CD4-positive, alpha-beta memory T cell (primary cell): ENCODE data around the gene PSME2. TPM values are rescaled to one million over a fixed set of nuclear protein-coding genes. Genes with fewer than 3 reads are reported as not detected.

Experiments
- CTCF ChIA-PET: fragments of 350-600 bp; sonication (Branson Sonifier 250); formaldehyde crosslinking; loops from one replicate; lab custom pipeline; 2021; ENCODE audit warnings: inconsistent platforms; ENCODE audit not compliant: partially characterized antibody; lab: Charles Lee
- POLR2A ChIA-PET: fragments of 350-600 bp; sonication (Branson Sonifier 250); formaldehyde crosslinking; loops from one replicate; lab custom pipeline; 2021; ENCODE audit not compliant: partially characterized antibody; lab: Charles Lee
- DNase-seq, 5 donors: peaks; one replicate each; pipeline versions ENCODE4 v3.0.0 to v3.0.0-alpha.2; 2020 to 2022; ENCODE audit warnings: mixed read lengths in 1 of 5
- H3K27ac ChIP-seq: one replicate; pipeline ENCODE4 v1.7.0; 2013; ENCODE audit warnings: low read depth, low read length
- H3K27me3 ChIP-seq: 2 replicates; pipeline ENCODE4 v1.7.0; 2013; ENCODE audit warnings: mild to moderate bottlenecking, low read length, moderate library complexity; ENCODE audit not compliant: insufficient read depth
- H3K36me3 ChIP-seq: 2 replicates; pipeline ENCODE4 v1.7.0; 2013; ENCODE audit warnings: mild to moderate bottlenecking, low read length, moderate library complexity; ENCODE audit not compliant: insufficient read depth
- H3K4me1 ChIP-seq: 2 replicates; pipeline ENCODE4 v1.7.0; 2013; ENCODE audit warnings: mild to moderate bottlenecking, low read length, moderate library complexity; ENCODE audit not compliant: insufficient read depth
- H3K4me3 ChIP-seq, 2 donors: one replicate each; pipeline ENCODE4 v1.7.0; 2013; ENCODE audit warnings: low read length in 2 of 2, mild to moderate bottlenecking in 1 of 2
- H3K9me3 ChIP-seq, 2 donors: one replicate each; pipeline ENCODE4 v1.7.0; 2013; ENCODE audit warnings: low read length in 2 of 2, control low read depth in 1 of 2; ENCODE audit not compliant: control insufficient read depth in 1 of 2
- H3K27ac Mint-ChIP-seq, 7 donors: one replicate each; pipeline ENCODE4 v1.8.0; 2020 to 2021; ENCODE audit warnings: mixed read lengths in 7 of 7, mild to moderate bottlenecking in 6 of 7, inconsistent platforms in 3 of 7, moderate library complexity in 3 of 7
- H3K27me3 Mint-ChIP-seq, 2 donors: one replicate each; pipeline ENCODE4 v1.8.0; 2020 to 2021; ENCODE audit warnings: mixed read lengths in 2 of 2
- H3K36me3 Mint-ChIP-seq, 2 donors: one replicate each; pipeline ENCODE4 v1.8.0; 2020 to 2021; ENCODE audit warnings: mixed read lengths in 2 of 2, inconsistent platforms in 1 of 2, mild to moderate bottlenecking in 1 of 2
- H3K4me1 Mint-ChIP-seq, 4 donors: one replicate each; pipeline ENCODE4 v1.8.0; 2020 to 2021; ENCODE audit warnings: mixed read lengths in 4 of 4, mild to moderate bottlenecking in 1 of 4
- H3K4me3 Mint-ChIP-seq, 8 donors: one replicate each; pipeline ENCODE4 v1.8.0; 2020 to 2021; ENCODE audit warnings: mixed read lengths in 8 of 8, mild to moderate bottlenecking in 7 of 8, moderate library complexity in 6 of 8, inconsistent platforms in 3 of 8
- H3K9me3 Mint-ChIP-seq, 8 donors: one replicate each; pipeline ENCODE4 v1.8.0; 2020 to 2021; ENCODE audit warnings: mixed read lengths in 8 of 8, mild to moderate bottlenecking in 5 of 8, inconsistent platforms in 3 of 8, moderate library complexity in 1 of 8
- intact Hi-C: fragments of 100-400 bp; cut with micrococcal nuclease; formaldehyde crosslinking; loops from one replicate; pipeline ENCODE4 v1.15.1; 2023
- polyA plus RNA-seq, 2 donors: library from polyadenylated mRNA; unstranded; fragments of 300-500 nt; fragmentation: Illumina TruSeq; gene quantifications; one replicate each; pipeline ENCODE4 v1.2.3, GENCODE V29; 2021
- total RNA-seq, 2 experiments: library from RNA; stranded (reverse); gene quantifications; one replicate each; pipeline ENCODE4 v1.2.3, GENCODE V29; 2021

PSME2 gene
- 100 to 1,000 TPM; 143 to 150 TPM for total RNA-seq
- 100 to 1,000 TPM; 511 to 815 TPM for polyA plus RNA-seq

GRCh38 chr14:24146453-24146977 is at the start of gene PSME2:
TSS of gene PSME2 (minus strand) at chr14:24146610. CDS start at chr14:24146581, 29 bp downstream.
- intact Hi-C loops, result loop anchor here (2.0 to 10.0 kb wide), 4 partner anchors 52 to 678 kb away; partner anchors contain the start of genes CHMP4A, NGDN, PCK2 and TINF2
- Mint-ChIP-seq H3K27ac (peak within 1 kb of the TSS; percentile 95 to 99 (median 98)), H3K4me3 (peak within 1 kb of the TSS; percentile 97 to 100 (median 98)), H3K27me3 (no peaks in the 10 kb centered on the region), H3K4me1 (peaks cover 35 to 87% (median 56%) of the 10 kb centered on the region in 4 donors), H3K9me3 (no peaks in the 10 kb centered on the region), H3K36me3 (peaks cover 27 to 65% of the 10 kb centered on the region in 2 donors)
- ChIA-PET CTCF (interaction anchor here (1.3 to 8.5 kb wide), 12 partner anchors 9 to 285 kb away, joined by 3 to 110 read pairs (median 6); partner anchors contain the start of genes CIDEB, DCAF11, IRF9 and MDP1), POLR2A (interaction anchor here (0.6 to 9.5 kb wide), 32 partner anchors 9 to 1276 kb away, joined by 3 to 162 read pairs (median 5); partner anchors contain the start of genes ACIN1, C14orf119, CARMIL3 and CBLN3)
- DNase-seq, result peak; percentile 81 to 92 (median 84)
- H3K4me3 ChIP-seq, result peak within 1 kb of the TSS; percentile 85 to 99
- peaks cover 67% of the 10 kb centered on the region for H3K4me1 ChIP-seq
- H3K27ac ChIP-seq, result peak within 1 kb of the TSS; percentile 92
- H3K36me3 ChIP-seq, result peaks cover 53% of the 10 kb centered on the region
- no peaks in the 10 kb centered on the region for H3K27me3 ChIP-seq
- no peaks in the 10 kb centered on the region for H3K9me3 ChIP-seq

- Histone ChIP-seq H3K4me1 (peaks cover 37% of the 10 kb centered on the region), H3K4me3 (peak within 1 kb of the TSS; percentile 87 to 90), H3K36me3 (peaks cover 15% of the 10 kb centered on the region), H3K9me3 (no peaks in the 10 kb centered on the region), H3K27ac (peak within 1 kb of the TSS; percentile 98), H3K27me3 (no peaks in the 10 kb centered on the region)
- POLR2A ChIA-PET, result interaction anchor here (0.6 to 4.3 kb wide), 40 partner anchors 9 to 1625 kb away, joined by 3 to 107 read pairs (median 5); partner anchors contain the start of genes CBLN3, CHMP4A, DCAF11 and DHRS1
- peak within 1 kb of the TSS; percentile 93 to 98 (median 94) for H3K4me3 Mint-ChIP-seq
- no peaks in the 10 kb centered on the region for H3K27me3 Mint-ChIP-seq
- CTCF ChIA-PET, result interaction anchor here (0.7 to 3.7 kb wide), 10 partner anchors 14 to 247 kb away, joined by 3 to 23 read pairs (median 5); partner anchors contain the start of genes CHMP4A, CIDEB, IRF9 and MDP1
- H3K36me3 Mint-ChIP-seq, result peaks cover 19 to 42% of the 10 kb centered on the region in 2 donors
- peaks cover 0 to 2% (median 0%) of the 10 kb centered on the region in 8 donors for H3K9me3 Mint-ChIP-seq
- H3K4me1 Mint-ChIP-seq, result peaks cover 31 to 65% (median 48%) of the 10 kb centered on the region in 4 donors
- intact Hi-C loops, result loop anchor here (1.0 to 2.0 kb wide), 4 partner anchors 18 to 75 kb away; partner anchors contain the start of genes CHMP4A, GMPR2, IRF9 and NEDD8
- DNase-seq, result peak; percentile 89 to 92 (median 92)
- peak within 1 kb of the TSS; percentile 92 to 99 (median 98) for H3K27ac Mint-ChIP-seq
These were observed 49.0 kb upstream of the PSME2 start, which contains the start of gene TM9SF1 for GRCh38 chr14:24195186-24196070. TSS of gene TM9SF1 (minus strand) at chr14:24195441. CDS start at chr14:24195019, 422 bp downstream.

- Histone ChIP-seq H3K9me3 (no peaks in the 10 kb centered on the region), H3K27me3 (no peaks in the 10 kb centered on the region), H3K4me3 (peak overlapping the region; percentile 87 to 90), H3K27ac (peak overlapping the region; percentile 98), H3K36me3 (peaks cover 15% of the 10 kb centered on the region), H3K4me1 (peaks cover 37% of the 10 kb centered on the region)
- ChIA-PET CTCF (interaction anchor here (0.9 to 3.7 kb wide), 6 partner anchors 15 to 103 kb away, joined by 3 to 23 read pairs (median 8); partner anchors contain the start of genes CHMP4A, IRF9, MDP1 and TINF2), POLR2A (interaction anchor here (0.7 to 4.3 kb wide), 28 partner anchors 8 to 248 kb away, joined by 3 to 107 read pairs (median 11); partner anchors contain the start of genes CBLN3, CHMP4A, DCAF11 and EMC9)
- peak overlapping the region; percentile 93 to 98 (median 94) for H3K4me3 Mint-ChIP-seq
- intact Hi-C loops, result loop anchor here (1.0 to 2.0 kb wide), 4 partner anchors 18 to 76 kb away; partner anchors contain the start of genes CHMP4A, GMPR2, IRF9 and NEDD8
- peak overlapping the region; percentile 92 to 99 (median 97) for H3K27ac Mint-ChIP-seq
- no peak for DNase-seq
- H3K36me3 Mint-ChIP-seq, result peaks cover 19 to 44% of the 10 kb centered on the region in 2 donors
- H3K4me1 Mint-ChIP-seq, result peaks cover 32 to 67% (median 53%) of the 10 kb centered on the region in 4 donors
- no peaks in the 10 kb centered on the region for H3K27me3 Mint-ChIP-seq
- peaks cover 0 to 2% (median 0%) of the 10 kb centered on the region in 8 donors for H3K9me3 Mint-ChIP-seq
These were observed 48.4 kb upstream of the PSME2 start for GRCh38 chr14:24194873-24195185.

- peak overlapping the region; percentile 98 for H3K27ac ChIP-seq
- H3K4me3 ChIP-seq, result peak overlapping the region; percentile 87 to 90
- no peak for DNase-seq
- intact Hi-C loops, result loop anchor here (2.0 kb wide), 1 partner anchor 76 kb away; the partner anchor contains the start of gene RABGGTA
- H3K4me1 ChIP-seq, result peaks cover 39% of the 10 kb centered on the region
- Mint-ChIP-seq H3K36me3 (peaks cover 20 to 44% of the 10 kb centered on the region in 2 donors), H3K27ac (peak overlapping the region; percentile 92 to 99 (median 97)), H3K27me3 (no peaks in the 10 kb centered on the region), H3K4me3 (peak overlapping the region; percentile 93 to 98 (median 94)), H3K4me1 (peaks cover 34 to 67% (median 54%) of the 10 kb centered on the region in 4 donors), H3K9me3 (peaks cover 0 to 2% (median 0%) of the 10 kb centered on the region in 8 donors)
- H3K36me3 ChIP-seq, result peaks cover 15% of the 10 kb centered on the region
- no peaks in the 10 kb centered on the region for H3K27me3 ChIP-seq
- no peaks in the 10 kb centered on the region for H3K9me3 ChIP-seq
- POLR2A ChIA-PET, result interaction anchor here (1.3 to 4.3 kb wide), 18 partner anchors 18 to 248 kb away, joined by 3 to 107 read pairs (median 18); partner anchors contain the start of genes CBLN3, CHMP4A, DCAF11 and EMC9
- CTCF ChIA-PET, result interaction anchor here (1.0 to 3.7 kb wide), 6 partner anchors 21 to 103 kb away, joined by 3 to 23 read pairs (median 8); partner anchors contain the start of genes CHMP4A, EMC9, IRF9 and MDP1
These were observed 47.9 kb upstream of the PSME2 start for GRCh38 chr14:24194186-24194872.

GRCh38 chr14:24192933-24193332 is 46.5 kb upstream of the PSME2 start:
- Mint-ChIP-seq H3K4me1 (peaks cover 31 to 70% (median 54%) of the 10 kb centered on the region in 4 donors), H3K27ac (peak overlapping the region; percentile 25 to 94 (median 73)), H3K4me3 (peak overlapping the region in 5 of 8 donors; percentile 13 to 36 (median 25)), H3K36me3 (peaks cover 14 to 49% of the 10 kb centered on the region in 2 donors), H3K9me3 (peaks cover 0 to 2% (median 0%) of the 10 kb centered on the region in 8 donors), H3K27me3 (no peaks in the 10 kb centered on the region)
- Histone ChIP-seq H3K27me3 (no peaks in the 10 kb centered on the region), H3K27ac (no peak overlapping the region), H3K36me3 (peaks cover 15% of the 10 kb centered on the region), H3K9me3 (no peaks in the 10 kb centered on the region), H3K4me3 (no peak overlapping the region), H3K4me1 (peaks cover 43% of the 10 kb centered on the region)
- ChIA-PET POLR2A (interaction anchor here (3.8 to 4.3 kb wide), 2 partner anchors 19 to 56 kb away, joined by 26 to 107 read pairs; partner anchors contain the start of genes CHMP4A and PSME1), CTCF (no interaction called here)
- no peak for DNase-seq
- intact Hi-C loops, result no loop called here

- peaks cover 36% of the 10 kb centered on the region for H3K4me1 ChIP-seq
- Mint-ChIP-seq H3K27me3 (no peaks in the 10 kb centered on the region), H3K4me1 (peaks cover 32 to 69% (median 50%) of the 10 kb centered on the region in 4 donors), H3K9me3 (no peaks in the 10 kb centered on the region), H3K36me3 (peaks cover 14 to 52% of the 10 kb centered on the region in 2 donors), H3K27ac (peak overlapping the region in 6 of 7 donors; percentile 32 to 96 (median 86)), H3K4me3 (no peak overlapping the region)
- no peak overlapping the region for H3K27ac ChIP-seq
- no peak overlapping the region for H3K4me3 ChIP-seq
- POLR2A ChIA-PET, result interaction anchor here (1.3 kb wide), 1 partner anchor 52 kb away, joined by 3 read pairs; the partner anchor contains the start of gene TINF2
- no peaks in the 10 kb centered on the region for H3K27me3 ChIP-seq
- no peaks in the 10 kb centered on the region for H3K9me3 ChIP-seq
- intact Hi-C loops, result no loop called here
- CTCF ChIA-PET, result interaction anchor here (1.1 to 1.4 kb wide), 2 partner anchors 29 to 118 kb away, joined by 3 read pairs; partner anchors contain the start of genes CIDEB and IRF9
- peaks cover 28% of the 10 kb centered on the region for H3K36me3 ChIP-seq
- peak in 1 of 5 donors; percentile 37 for DNase-seq
These were observed 44.0 kb upstream of the PSME2 start for GRCh38 chr14:24190416-24190815.
